A673 (cell line): ENCODE data around the gene CUL7.

Experiments used
- EZH2 ChIP-seq: fragments of 200-600 bp; sonication (generic); IDR thresholded peaks from 2 replicates; pipeline ENCODE4 v1.6.1; 2017; ENCODE audit warnings: borderline replicate concordance, low read depth, mild to moderate bottlenecking, mixed read lengths, antibody characterized with exemption, low read length; ENCODE audit not compliant: poor library complexity, severe bottlenecking
- TF ChIP-seq, protein P1 (sequence below): fragments of 300-800, 200-600 bp; sonication (generic); conservative IDR thresholded peaks from 2 replicates; pipeline ENCODE4 v1.5.1; 2017; ENCODE audit warnings: low read depth, mild to moderate bottlenecking, antibody characterized with exemption, low read length, moderate library complexity, mixed read lengths

DNA sequence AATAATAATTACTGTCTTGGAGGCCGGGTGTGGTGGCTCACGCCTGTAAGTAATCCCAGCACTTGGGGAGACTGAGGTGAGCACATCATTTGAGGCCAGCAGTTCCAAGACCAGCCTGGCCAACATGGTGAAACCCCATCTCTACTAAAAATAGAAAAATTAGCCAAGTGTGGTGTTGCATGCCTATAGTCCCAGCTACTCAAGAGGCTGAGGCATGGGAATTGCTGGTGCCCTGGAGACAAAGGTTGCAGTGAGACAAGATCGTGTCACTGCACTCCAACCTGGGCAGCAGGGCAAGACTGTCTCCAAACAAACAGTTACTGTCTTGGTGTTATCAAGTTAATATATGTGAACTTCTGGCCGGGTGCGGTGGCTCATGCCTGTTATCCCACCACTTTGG lies 27.3 kb downstream of the CUL7 start:
- TF ChIP-seq EZH2, result no peak
- TF ChIP-seq, protein P1, sequence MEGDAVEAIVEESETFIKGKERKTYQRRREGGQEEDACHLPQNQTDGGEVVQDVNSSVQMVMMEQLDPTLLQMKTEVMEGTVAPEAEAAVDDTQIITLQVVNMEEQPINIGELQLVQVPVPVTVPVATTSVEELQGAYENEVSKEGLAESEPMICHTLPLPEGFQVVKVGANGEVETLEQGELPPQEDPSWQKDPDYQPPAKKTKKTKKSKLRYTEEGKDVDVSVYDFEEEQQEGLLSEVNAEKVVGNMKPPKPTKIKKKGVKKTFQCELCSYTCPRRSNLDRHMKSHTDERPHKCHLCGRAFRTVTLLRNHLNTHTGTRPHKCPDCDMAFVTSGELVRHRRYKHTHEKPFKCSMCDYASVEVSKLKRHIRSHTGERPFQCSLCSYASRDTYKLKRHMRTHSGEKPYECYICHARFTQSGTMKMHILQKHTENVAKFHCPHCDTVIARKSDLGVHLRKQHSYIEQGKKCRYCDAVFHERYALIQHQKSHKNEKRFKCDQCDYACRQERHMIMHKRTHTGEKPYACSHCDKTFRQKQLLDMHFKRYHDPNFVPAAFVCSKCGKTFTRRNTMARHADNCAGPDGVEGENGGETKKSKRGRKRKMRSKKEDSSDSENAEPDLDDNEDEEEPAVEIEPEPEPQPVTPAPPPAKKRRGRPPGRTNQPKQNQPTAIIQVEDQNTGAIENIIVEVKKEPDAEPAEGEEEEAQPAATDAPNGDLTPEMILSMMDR, result no peak
